Mononuclear cell (primary cell): ENCODE data around the gene PLEKHH1. TPM values are rescaled to one million over a fixed set of nuclear protein-coding genes. Genes with fewer than 3 reads are reported as not detected.
A peak's percentile ranks its signal among the peaks of the same experiment; 100 is the strongest.
"Not testable (repeated sequence)": the region's sequence is repeated elsewhere in the genome, so short reads cannot be mapped to it uniquely, and the experiment has no call there.

Experiments
- H3K27me3 ChIP-seq: 2 replicates; pipeline ENCODE4 v1.6.0; 2011; ENCODE audit warnings: low read length, control low read depth; ENCODE audit not compliant: insufficient read depth
- H3K4me1 ChIP-seq: 2 replicates; pipeline ENCODE4 v1.5.1; 2011; ENCODE audit warnings: mild to moderate bottlenecking, low read length, control low read depth; ENCODE audit not compliant: insufficient read depth
- H3K4me3 ChIP-seq: 2 replicates; pipeline ENCODE4 v1.5.1; 2011; ENCODE audit warnings: mild to moderate bottlenecking, low read length, moderate library complexity
- H3K9me3 ChIP-seq: 2 replicates; pipeline ENCODE4 v1.5.1; 2011; ENCODE audit warnings: low read depth, mild to moderate bottlenecking, control low read depth, low read length
- total RNA-seq: library from RNA; depleted of rRNA; stranded (reverse); fragments of >200 nt; gene quantifications from one replicate; pipeline ENCODE4 v1.2.3, GENCODE V29; 2012

The PLEKHH1 gene
- total RNA-seq, 1 donor, result not detected

GRCh38 chr14:67589204-67589770, 56.2 kb downstream of the PLEKHH1 start:
- no peaks in the 10 kb centered on the region for H3K9me3 ChIP-seq
- H3K4me1 ChIP-seq, result no peaks in the 10 kb centered on the region
- H3K27me3 ChIP-seq, result no peaks in the 10 kb centered on the region
- H3K4me3 ChIP-seq, result no peak overlapping the region

GRCh38 chr14:67593650-67594049, 60.6 kb downstream of the PLEKHH1 start:
- H3K9me3 ChIP-seq, H3K4me3 ChIP-seq, H3K4me1 ChIP-seq, H3K27me3 ChIP-seq: not testable (repeated sequence)

GRCh38 chr14:67595392-67595791, 62.3 kb downstream of the PLEKHH1 start:
- Histone ChIP-seq H3K4me3 (no peak overlapping the region), H3K27me3 (no peaks in the 10 kb centered on the region), H3K9me3 (no peaks in the 10 kb centered on the region), H3K4me1 (peaks cover 14% of the 10 kb centered on the region)

GRCh38 chr14:67599698-67600561, 66.8 kb downstream of the PLEKHH1 start, which contains the start of gene PIGH:
TSS of gene PIGH (minus strand) at chr14:67600268. CDS start at chr14:67600203, 65 bp downstream.
- H3K4me1 ChIP-seq, result peaks cover 23% of the 10 kb centered on the region
- no peaks in the 10 kb centered on the region for H3K27me3 ChIP-seq
- peak within 1 kb of the TSS; percentile 81 for H3K4me3 ChIP-seq
- no peaks in the 10 kb centered on the region for H3K9me3 ChIP-seq

GRCh38 chr14:67600562-67600974, 67.5 kb downstream of the PLEKHH1 start:
- peaks cover 23% of the 10 kb centered on the region for H3K4me1 ChIP-seq
- H3K27me3 ChIP-seq, H3K9me3 ChIP-seq: not testable (repeated sequence)
- H3K4me3 ChIP-seq, result peak overlapping the region; percentile 81

- Histone ChIP-seq H3K27me3 (no peaks in the 10 kb centered on the region), H3K4me3 (no peak overlapping the region), H3K9me3 (no peaks in the 10 kb centered on the region), H3K4me1 (peaks cover 23% of the 10 kb centered on the region)
Observed at GRCh38 chr14:67602076-67602475, 69.0 kb downstream of the PLEKHH1 start.

- Histone ChIP-seq H3K4me3 (no peak overlapping the region), H3K9me3 (no peaks in the 10 kb centered on the region), H3K4me1 (peaks cover 23% of the 10 kb centered on the region), H3K27me3 (no peaks in the 10 kb centered on the region)
Observed at GRCh38 chr14:67602995-67603545, 70.0 kb downstream of the PLEKHH1 start.

GRCh38 chr14:67607646-67608045, 74.6 kb downstream of the PLEKHH1 start:
- Histone ChIP-seq H3K27me3 (no peaks in the 10 kb centered on the region), H3K4me1 (no peaks in the 10 kb centered on the region), H3K4me3 (no peak overlapping the region), H3K9me3 (no peaks in the 10 kb centered on the region)

- Histone ChIP-seq H3K27me3 (no peaks in the 10 kb centered on the region), H3K4me1 (no peaks in the 10 kb centered on the region), H3K4me3 (no peak overlapping the region), H3K9me3 (no peaks in the 10 kb centered on the region)
Observed at GRCh38 chr14:67609642-67610310, 76.7 kb downstream of the PLEKHH1 start.

GRCh38 chr14:67610491-67610890, 77.4 kb downstream of the PLEKHH1 start:
- H3K4me1 ChIP-seq, result no peaks in the 10 kb centered on the region
- H3K4me3 ChIP-seq, result no peak overlapping the region
- H3K27me3 ChIP-seq, result no peaks in the 10 kb centered on the region
- H3K9me3 ChIP-seq, result no peaks in the 10 kb centered on the region

GRCh38 chr14:67618617-67619063, 85.5 kb downstream of the PLEKHH1 start:
- Histone ChIP-seq H3K27me3 (peaks cover 4% of the 10 kb centered on the region), H3K4me1 (peaks cover 16% of the 10 kb centered on the region), H3K9me3 (no peaks in the 10 kb centered on the region), H3K4me3 (no peak overlapping the region)

GRCh38 chr14:67619446-67620216, 86.5 kb downstream of the PLEKHH1 start, which contains the start of gene ARG2:
TSS of gene ARG2 (plus strand) at chr14:67619920. CDS start at chr14:67619978, 58 bp downstream.
- H3K4me1 ChIP-seq, result peaks cover 16% of the 10 kb centered on the region
- peaks cover 4% of the 10 kb centered on the region for H3K27me3 ChIP-seq
- H3K4me3 ChIP-seq, result peak within 1 kb of the TSS; percentile 52
- H3K9me3 ChIP-seq, result no peaks in the 10 kb centered on the region

- peaks cover 16% of the 10 kb centered on the region for H3K4me1 ChIP-seq
- H3K4me3 ChIP-seq, result peak overlapping the region; percentile 52
- peaks cover 4% of the 10 kb centered on the region for H3K27me3 ChIP-seq
- no peaks in the 10 kb centered on the region for H3K9me3 ChIP-seq
Observed at GRCh38 chr14:67620217-67620785, 87.2 kb downstream of the PLEKHH1 start.

- peaks cover 16% of the 10 kb centered on the region for H3K4me1 ChIP-seq
- H3K9me3 ChIP-seq, result no peaks in the 10 kb centered on the region
- H3K27me3 ChIP-seq, result peaks cover 4% of the 10 kb centered on the region
- H3K4me3 ChIP-seq, result no peak overlapping the region
Observed at GRCh38 chr14:67622675-67623074, 89.6 kb downstream of the PLEKHH1 start.
